Mesenchymal stem cell (in vitro differentiated cells and primary cell): Measurements from ENCODE around the gene TACR2.
A peak's percentile ranks its signal among the peaks of the same experiment; 100 is the strongest.

Experiments
- DNase-seq: peaks from one replicate; pipeline ENCODE4 v3.0.0-alpha.2; 2013
- H2AFZ ChIP-seq: one replicate; pipeline ENCODE4 v1.6.1; 2013; ENCODE audit warnings: low read depth, mild to moderate bottlenecking, control low read depth, inconsistent platforms, low read length, moderate library complexity
- H2AK5ac ChIP-seq: 2 replicates; pipeline ENCODE4 v1.6.1; 2013; ENCODE audit warnings: low read length, moderate library complexity, mild to moderate bottlenecking, inconsistent platforms; ENCODE audit not compliant: severe bottlenecking
- H2BK120ac ChIP-seq: one replicate; pipeline ENCODE4 v1.6.1; 2013; ENCODE audit warnings: low read depth, mild to moderate bottlenecking, inconsistent platforms, low read length, moderate library complexity
- H2BK12ac ChIP-seq, 2 experiments: one replicate each; pipeline ENCODE4 v1.6.1; 2013; ENCODE audit warnings: inconsistent platforms in 2 of 2, low read length in 2 of 2, mild to moderate bottlenecking in 2 of 2, moderate library complexity in 2 of 2, control low read depth in 1 of 2
- H2BK15ac ChIP-seq: one replicate; pipeline ENCODE4 v1.6.1; 2013; ENCODE audit warnings: mild to moderate bottlenecking, low read depth, inconsistent platforms; ENCODE audit not compliant: poor library complexity, severe bottlenecking
- H2BK5ac ChIP-seq: 2 replicates; pipeline ENCODE4 v1.6.1; 2013; ENCODE audit warnings: low read depth, mild to moderate bottlenecking, low read length, control low read depth, inconsistent platforms; ENCODE audit not compliant: poor library complexity, severe bottlenecking
- H3K14ac ChIP-seq, 2 experiments: one replicate each; pipeline ENCODE4 v1.6.1; 2013; ENCODE audit warnings: inconsistent platforms in 2 of 2, low read length in 2 of 2, control low read depth in 1 of 2, mild to moderate bottlenecking in 1 of 2, moderate library complexity in 1 of 2
- H3K18ac ChIP-seq, 2 experiments: one replicate each; pipeline ENCODE4 v1.6.1; 2013; ENCODE audit warnings: inconsistent platforms in 2 of 2, low read length in 2 of 2, control low read depth in 1 of 2, low read depth in 1 of 2, mild to moderate bottlenecking in 1 of 2
- H3K23ac ChIP-seq, 2 experiments: one replicate each; pipeline ENCODE4 v1.6.1; 2013; ENCODE audit warnings: inconsistent platforms in 2 of 2, low read length in 2 of 2, mild to moderate bottlenecking in 2 of 2, moderate library complexity in 2 of 2, control low read depth in 1 of 2
- H3K27ac ChIP-seq: 2 replicates; pipeline ENCODE4 v1.5.1; 2013; ENCODE audit warnings: mild to moderate bottlenecking, moderate library complexity, low read length, control low read depth, inconsistent platforms; ENCODE audit not compliant: poor library complexity, severe bottlenecking
- H3K27me3 ChIP-seq, 2 experiments: 2 replicates each; pipeline versions ENCODE4 v1.6.1 to v1.7.0; 2013; ENCODE audit warnings: low read length in 2 of 2, mild to moderate bottlenecking in 2 of 2, moderate library complexity in 2 of 2, control low read depth in 1 of 2, inconsistent platforms in 1 of 2; ENCODE audit not compliant: control insufficient read depth in 1 of 2, insufficient read depth in 1 of 2
- H3K36me3 ChIP-seq, 2 experiments: 2 replicates each; pipeline versions ENCODE4 v1.6.1 to v1.7.0; 2013; ENCODE audit warnings: low read length in 2 of 2, control low read depth in 1 of 2, inconsistent platforms in 1 of 2, low read depth in 1 of 2, mild to moderate bottlenecking in 1 of 2; ENCODE audit not compliant: insufficient read depth in 2 of 2, control insufficient read depth in 1 of 2
- H3K4ac ChIP-seq, 2 experiments: one replicate each; pipeline ENCODE4 v1.6.1; 2013; ENCODE audit warnings: inconsistent platforms in 2 of 2, low read length in 2 of 2, mild to moderate bottlenecking in 2 of 2, moderate library complexity in 2 of 2, control low read depth in 1 of 2, low read depth in 1 of 2
- H3K4me1 ChIP-seq: 2 replicates; pipeline ENCODE4 v1.6.1; 2013; ENCODE audit warnings: low read depth, low read length, control low read depth; ENCODE audit not compliant: control insufficient read depth, insufficient read depth
- H3K4me2 ChIP-seq: 2 replicates; pipeline ENCODE4 v1.6.1; 2013; ENCODE audit warnings: low read length, mild to moderate bottlenecking, inconsistent platforms; ENCODE audit not compliant: poor library complexity, severe bottlenecking
- H3K4me3 ChIP-seq, 2 experiments: 2 replicates each; pipeline versions ENCODE4 v1.5.1 to v1.7.0; 2013; ENCODE audit warnings: low read length in 2 of 2, mild to moderate bottlenecking in 2 of 2, control low read depth in 1 of 2, low read depth in 1 of 2; ENCODE audit not compliant: insufficient read depth in 1 of 2
- H3K79me1 ChIP-seq: replicated peaks from 2 replicates; pipeline ENCODE4 v1.6.1; 2013; ENCODE audit warnings: mild to moderate bottlenecking, control low read depth, low read length, inconsistent platforms; ENCODE audit not compliant: poor library complexity, severe bottlenecking
- H3K9ac ChIP-seq: 2 replicates; pipeline ENCODE4 v1.7.0; 2013; ENCODE audit warnings: mild to moderate bottlenecking, low read length, moderate library complexity
- H3K9me3 ChIP-seq: 2 replicates; pipeline ENCODE4 v1.7.0; 2013; ENCODE audit warnings: mild to moderate bottlenecking, low read length; ENCODE audit not compliant: control insufficient read depth
- H4K8ac ChIP-seq: one replicate; pipeline ENCODE4 v1.6.1; 2013; ENCODE audit warnings: inconsistent platforms, mild to moderate bottlenecking, low read length, moderate library complexity
- H4K91ac ChIP-seq: one replicate; pipeline ENCODE4 v1.6.1; 2013; ENCODE audit warnings: mild to moderate bottlenecking, low read length, inconsistent platforms
- WGBS: methylation state at CpG from one replicate; pipeline ENCODE4 v1.1.7; 2013; ENCODE audit warnings: mixed read lengths; 5-methylcytosine and 5-hydroxymethylcytosine counted together

The TACR2 gene

DNA sequence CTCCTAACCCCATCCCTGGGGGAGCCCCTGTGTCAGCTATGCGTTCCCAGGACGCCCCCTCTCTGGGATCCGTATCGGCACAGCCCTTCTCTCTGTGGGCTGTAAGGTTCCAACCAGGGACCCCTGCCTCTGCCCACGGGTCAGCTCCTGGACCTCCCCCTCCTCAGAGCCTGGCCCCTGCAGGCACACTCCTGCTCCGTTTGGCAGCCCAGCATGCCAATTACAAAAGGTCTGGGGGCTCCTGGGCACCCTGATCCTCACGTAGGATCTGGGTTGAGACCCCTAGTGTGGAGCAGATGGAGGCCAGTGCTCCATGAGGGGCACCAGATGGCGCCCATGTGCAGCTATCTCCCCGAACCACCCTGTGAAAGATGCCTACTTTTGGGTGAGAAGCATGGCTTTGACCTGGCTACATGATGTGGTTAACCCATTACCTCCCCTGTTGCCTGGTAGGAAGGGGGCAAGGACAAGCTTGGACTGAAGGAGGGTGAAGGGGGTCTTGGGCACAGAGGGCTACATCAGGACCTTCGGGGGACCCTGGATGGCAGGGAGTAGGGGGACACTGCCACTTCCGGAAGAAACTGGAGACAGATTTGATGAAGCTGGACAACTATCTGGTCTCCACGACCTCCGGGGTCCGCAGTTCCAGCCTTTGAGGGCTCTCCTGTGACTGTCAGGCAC is 9.0 kb downstream of the TACR2 start:
- Histone ChIP-seq H2BK5ac (no peak overlapping the region), H3K14ac (no peak overlapping the region), H3K27me3 (no peaks in the 10 kb centered on the region), H3K4me3 (peak overlapping the region in 1 of 2 experiments; percentile 44), H3K4me2 (no peak overlapping the region), H4K91ac (no peak overlapping the region), H2BK120ac (no peak overlapping the region), H3K27ac (no peak overlapping the region), H2BK12ac (peak overlapping the region in 1 of 2 experiments; percentile 4), H3K79me1 (no peaks in the 10 kb centered on the region), H2BK15ac (no peak overlapping the region), H3K36me3 (peaks cover 11 to 12% of the 10 kb centered on the region in 2 experiments), H3K23ac (peak overlapping the region in 1 of 2 experiments; percentile 29), H3K4ac (peak overlapping the region in 1 of 2 experiments; percentile 5), H3K4me1 (peaks cover 12% of the 10 kb centered on the region), H3K18ac (peak overlapping the region in 1 of 2 experiments; percentile 63), H3K9ac (peak overlapping the region; percentile 70), H2AK5ac (no peak overlapping the region), H3K9me3 (no peaks in the 10 kb centered on the region), H2AFZ (no peak overlapping the region), H4K8ac (peak overlapping the region; percentile 81)
- no peak for DNase-seq
- 75% methylated on average over 13 of the region's 14 CpGs for WGBS

DNA sequence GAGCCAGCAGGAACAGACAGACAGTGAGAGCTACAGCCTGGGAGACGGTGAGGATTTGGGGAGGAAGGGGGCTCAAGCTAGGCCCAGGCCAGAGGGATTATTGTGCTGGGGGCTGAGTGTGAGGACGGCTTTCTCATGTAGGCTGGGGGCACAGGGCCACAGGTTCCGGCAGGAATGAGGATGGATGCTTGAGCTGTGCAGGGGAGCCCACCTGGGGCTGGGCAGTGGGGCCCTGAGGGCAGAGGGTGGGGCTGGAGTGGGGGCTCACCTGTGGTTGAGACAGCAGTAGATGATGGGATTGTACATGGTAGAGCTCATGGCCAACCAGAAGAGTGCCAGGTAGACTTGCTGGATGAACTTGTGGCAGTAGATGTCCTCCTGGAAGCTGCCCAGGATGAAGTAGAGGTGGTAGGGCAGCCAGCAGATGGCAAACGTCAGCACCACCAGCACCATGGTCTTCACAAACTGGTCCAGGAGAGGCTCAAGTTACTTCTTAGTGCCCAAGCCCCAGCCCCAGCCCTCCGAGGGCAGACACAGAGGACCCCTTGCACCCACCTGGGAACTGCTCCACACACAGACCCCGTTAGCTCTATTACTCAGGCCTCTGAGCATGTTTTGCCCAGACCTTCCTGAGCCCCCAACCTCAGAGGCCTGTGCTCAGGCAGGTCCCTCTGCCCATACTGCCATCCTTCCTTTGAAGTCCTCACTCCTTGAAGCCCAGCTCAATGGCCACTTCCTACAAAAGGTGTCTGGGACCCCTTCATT is 9.7 kb downstream of the TACR2 start:
- Histone ChIP-seq H4K8ac (peak overlapping the region; percentile 57), H3K18ac (no peak overlapping the region), H3K36me3 (peaks cover 16 to 18% of the 10 kb centered on the region in 2 experiments), H3K4me2 (no peak overlapping the region), H2BK15ac (no peak overlapping the region), H3K14ac (peak overlapping the region in 1 of 2 experiments; percentile 18), H3K4ac (peak overlapping the region; percentile 17 to 29), H3K27ac (no peak overlapping the region), H3K9ac (peak overlapping the region; percentile 56), H3K4me1 (peaks cover 12% of the 10 kb centered on the region), H4K91ac (peak overlapping the region; percentile 21), H2AFZ (peak overlapping the region; percentile 10), H2BK5ac (no peak overlapping the region), H3K79me1 (peaks cover 1% of the 10 kb centered on the region), H3K4me3 (no peak overlapping the region), H3K9me3 (no peaks in the 10 kb centered on the region), H3K27me3 (no peaks in the 10 kb centered on the region), H2AK5ac (peak overlapping the region; percentile 36), H3K23ac (no peak overlapping the region), H2BK12ac (peak overlapping the region in 1 of 2 experiments; percentile 29), H2BK120ac (no peak overlapping the region)
- DNase-seq, result no peak
- 85% methylated on average over 6 of the region's 6 CpGs for WGBS

DNA sequence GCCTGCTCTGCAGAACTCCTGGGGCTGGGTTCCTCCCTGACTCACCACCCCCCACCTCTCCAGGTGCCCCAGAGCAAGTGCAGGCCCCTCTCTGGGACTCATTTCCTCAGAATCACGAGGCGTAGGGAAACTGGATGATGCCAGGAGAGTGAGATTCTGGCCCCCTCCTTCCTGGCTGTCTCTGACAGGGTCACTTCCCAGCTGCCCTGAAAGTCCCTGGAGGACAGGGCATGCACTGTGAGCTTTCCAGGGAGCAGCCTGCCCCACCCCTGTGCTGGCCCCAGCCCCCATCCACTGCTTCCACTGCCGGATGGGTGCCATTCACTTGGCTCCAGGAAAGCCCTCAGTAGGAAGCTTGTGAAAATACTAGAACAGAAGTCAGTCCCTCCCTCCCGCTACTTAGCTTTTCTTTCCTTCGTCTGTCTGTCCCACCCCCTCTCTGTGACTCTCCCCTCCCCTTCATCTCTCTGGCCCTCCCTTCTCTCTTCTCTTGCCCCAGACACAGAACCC is 10.4 kb downstream of the TACR2 start:
- peak overlapping the region; percentile 20 for H4K8ac ChIP-seq
- H3K4me3 ChIP-seq, result no peak overlapping the region
- 45% methylated on average over 4 of the region's 5 CpGs for WGBS
- no peak overlapping the region for H2BK12ac ChIP-seq
- H3K14ac ChIP-seq, result no peak overlapping the region
- no peak overlapping the region for H3K18ac ChIP-seq
- no peaks in the 10 kb centered on the region for H3K9me3 ChIP-seq
- no peak overlapping the region for H3K27ac ChIP-seq
- no peaks in the 10 kb centered on the region for H3K27me3 ChIP-seq
- no peak overlapping the region for H2BK15ac ChIP-seq
- no peak overlapping the region for H3K4me2 ChIP-seq
- peak overlapping the region; percentile 46 for H4K91ac ChIP-seq
- H3K9ac ChIP-seq, result peak overlapping the region; percentile 56
- H2AK5ac ChIP-seq, result no peak overlapping the region
- no peak overlapping the region for H3K23ac ChIP-seq
- H2BK5ac ChIP-seq, result no peak overlapping the region
- H3K4ac ChIP-seq, result peak overlapping the region in 1 of 2 experiments; percentile 28
- peaks cover 22 to 24% of the 10 kb centered on the region in 2 experiments for H3K36me3 ChIP-seq
- no peak overlapping the region for H2BK120ac ChIP-seq
- H3K79me1 ChIP-seq, result peaks cover 2% of the 10 kb centered on the region
- H2AFZ ChIP-seq, result no peak overlapping the region
- peaks cover 12% of the 10 kb centered on the region for H3K4me1 ChIP-seq
- peak; percentile 42 for DNase-seq

DNA sequence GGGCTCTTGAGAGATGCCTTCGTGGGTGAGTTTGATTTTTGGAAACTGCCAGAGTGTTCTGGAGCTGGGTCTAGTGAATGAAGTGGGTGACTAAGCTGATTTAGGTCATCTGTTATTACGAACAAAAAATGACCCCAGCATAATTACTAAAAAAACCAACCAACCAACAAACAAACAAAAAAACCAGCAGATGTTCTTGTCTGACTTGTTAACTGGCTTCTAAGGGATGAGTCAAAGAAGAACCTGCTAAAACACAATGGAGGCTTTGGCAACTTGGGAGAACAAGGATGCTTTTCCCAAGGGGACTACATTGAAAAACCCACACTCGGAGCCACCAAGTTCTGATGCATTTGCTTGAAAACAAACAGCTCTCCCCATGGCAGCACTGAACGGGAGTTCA is 11.5 kb downstream of the TACR2 start:
- no peak overlapping the region for H4K8ac ChIP-seq
- DNase-seq, result peak; percentile 39
- H2BK15ac ChIP-seq, result no peak overlapping the region
- no peak overlapping the region for H2BK5ac ChIP-seq
- H3K27ac ChIP-seq, result no peak overlapping the region
- peaks cover 12% of the 10 kb centered on the region for H3K4me1 ChIP-seq
- H2BK12ac ChIP-seq, result no peak overlapping the region
- H3K36me3 ChIP-seq, result peaks cover 33 to 35% of the 10 kb centered on the region in 2 experiments
- no peak overlapping the region for H3K4me2 ChIP-seq
- 75% methylated on average over 2 of the region's 4 CpGs for WGBS
- H2AK5ac ChIP-seq, result no peak overlapping the region
- H3K4me3 ChIP-seq, result no peak overlapping the region
- H3K27me3 ChIP-seq, result no peaks in the 10 kb centered on the region
- H2BK120ac ChIP-seq, result no peak overlapping the region
- H3K9ac ChIP-seq, result peak overlapping the region; percentile 43
- no peak overlapping the region for H3K23ac ChIP-seq
- no peak overlapping the region for H2AFZ ChIP-seq
- peaks cover 3% of the 10 kb centered on the region for H3K79me1 ChIP-seq
- H3K4ac ChIP-seq, result no peak overlapping the region
- no peak overlapping the region for H3K18ac ChIP-seq
- H3K9me3 ChIP-seq, result no peaks in the 10 kb centered on the region
- no peak overlapping the region for H3K14ac ChIP-seq
- no peak overlapping the region for H4K91ac ChIP-seq
